Trophoblast cell (in vitro differentiated cells and primary cell): ENCODE measurements around the gene NAP1L5.

Source experiments
- DNase-seq, 2 donors: peaks; one replicate each; pipeline ENCODE4 v3.0.0-alpha.2; 2016
- H2AFZ ChIP-seq: 2 replicates; pipeline ENCODE4 v1.6.1; 2013; ENCODE audit warnings: low read length, moderate library complexity, mild to moderate bottlenecking; ENCODE audit not compliant: insufficient read depth, poor library complexity
- H2AK5ac ChIP-seq: 2 replicates; pipeline ENCODE4 v1.6.1; 2013; ENCODE audit warnings: mild to moderate bottlenecking, low read length
- H2BK120ac ChIP-seq: 2 replicates; pipeline ENCODE4 v1.6.1; 2013; ENCODE audit warnings: low read length, mild to moderate bottlenecking, moderate library complexity; ENCODE audit not compliant: insufficient read depth, poor library complexity
- H2BK12ac ChIP-seq: 2 replicates; pipeline ENCODE4 v1.6.1; 2013; ENCODE audit warnings: mild to moderate bottlenecking, low read length, moderate library complexity
- H2BK5ac ChIP-seq: 2 replicates; pipeline ENCODE4 v1.6.1; 2013; ENCODE audit warnings: low read length, low read depth, moderate library complexity, mild to moderate bottlenecking; ENCODE audit not compliant: poor library complexity
- H3K14ac ChIP-seq: 2 replicates; pipeline ENCODE4 v1.6.1; 2013; ENCODE audit warnings: mild to moderate bottlenecking, low read length
- H3K18ac ChIP-seq: 2 replicates; pipeline ENCODE4 v1.6.1; 2013; ENCODE audit warnings: mild to moderate bottlenecking, low read length
- H3K23ac ChIP-seq: 2 replicates; pipeline ENCODE4 v1.6.1; 2013; ENCODE audit warnings: low read length
- H3K27ac ChIP-seq: 2 replicates; pipeline ENCODE4 v1.5.1; 2013; ENCODE audit warnings: low read depth, mild to moderate bottlenecking, inconsistent platforms, low read length, moderate library complexity
- H3K27me3 ChIP-seq: 2 replicates; pipeline ENCODE4 v1.6.1; 2013; ENCODE audit warnings: inconsistent platforms, mild to moderate bottlenecking, low read length, moderate library complexity; ENCODE audit not compliant: insufficient read depth
- H3K36me3 ChIP-seq, 2 experiments: 1 replicate in 1 of 2; 2 replicates in 1 of 2; pipeline ENCODE4 v1.6.1; 2013; ENCODE audit warnings: low read length in 2 of 2, mild to moderate bottlenecking in 2 of 2, moderate library complexity in 1 of 2; ENCODE audit not compliant: insufficient read depth in 2 of 2, control insufficient read depth in 1 of 2
- H3K4ac ChIP-seq: 2 replicates; pipeline ENCODE4 v1.6.1; 2013; ENCODE audit warnings: low read depth, mild to moderate bottlenecking, low read length, moderate library complexity
- H3K4me1 ChIP-seq, 2 experiments: 1 replicate in 1 of 2; 2 replicates in 1 of 2; pipeline ENCODE4 v1.6.1; 2013; ENCODE audit warnings: low read length in 2 of 2, mild to moderate bottlenecking in 2 of 2, moderate library complexity in 1 of 2; ENCODE audit not compliant: insufficient read depth in 2 of 2, control insufficient read depth in 1 of 2
- H3K4me2 ChIP-seq: 2 replicates; pipeline ENCODE4 v1.6.1; 2013; ENCODE audit warnings: inconsistent platforms, mild to moderate bottlenecking, low read length, moderate library complexity
- H3K4me3 ChIP-seq: 2 replicates; pipeline ENCODE4 v1.5.1; 2013; ENCODE audit warnings: mild to moderate bottlenecking, low read depth, low read length, inconsistent platforms
- H3K79me1 ChIP-seq: one replicate; pipeline ENCODE4 v1.6.1; 2013; ENCODE audit warnings: low read length
- H3K79me2 ChIP-seq: 2 replicates; pipeline ENCODE4 v1.6.1; 2013; ENCODE audit warnings: low read length, mild to moderate bottlenecking; ENCODE audit not compliant: control insufficient read depth, insufficient read depth, poor library complexity
- H3K9ac ChIP-seq: 2 replicates; pipeline ENCODE4 v1.6.1; 2013; ENCODE audit warnings: mild to moderate bottlenecking, low read length
- H3K9me3 ChIP-seq: 2 replicates; pipeline ENCODE4 v1.6.1; 2013; ENCODE audit warnings: low read depth, mild to moderate bottlenecking, control low read depth, inconsistent platforms, low read length; ENCODE audit not compliant: insufficient read depth
- H4K12ac ChIP-seq: 2 replicates; pipeline ENCODE4 v1.6.1; 2013; ENCODE audit warnings: low read depth, mild to moderate bottlenecking, low read length, moderate library complexity
- H4K8ac ChIP-seq: 2 replicates; pipeline ENCODE4 v1.6.1; 2013; ENCODE audit warnings: low read depth, mild to moderate bottlenecking, low read length, moderate library complexity
- H4K91ac ChIP-seq: one replicate; pipeline ENCODE4 v1.6.1; 2013; ENCODE audit warnings: low read depth, mild to moderate bottlenecking, low read length, moderate library complexity
- WGBS: extraction: QIAGEN DNeasy Blood & Tissue Kit; methylation state at CpG from one replicate; pipeline ENCODE4 v1.1.7; 2013; ENCODE audit warnings: missing lambda C conversion rate; ENCODE audit not compliant: insufficient read length, insufficient coverage; ENCODE audit errors: extremely low coverage; 5-methylcytosine and 5-hydroxymethylcytosine counted together

NAP1L5 gene

DNA sequence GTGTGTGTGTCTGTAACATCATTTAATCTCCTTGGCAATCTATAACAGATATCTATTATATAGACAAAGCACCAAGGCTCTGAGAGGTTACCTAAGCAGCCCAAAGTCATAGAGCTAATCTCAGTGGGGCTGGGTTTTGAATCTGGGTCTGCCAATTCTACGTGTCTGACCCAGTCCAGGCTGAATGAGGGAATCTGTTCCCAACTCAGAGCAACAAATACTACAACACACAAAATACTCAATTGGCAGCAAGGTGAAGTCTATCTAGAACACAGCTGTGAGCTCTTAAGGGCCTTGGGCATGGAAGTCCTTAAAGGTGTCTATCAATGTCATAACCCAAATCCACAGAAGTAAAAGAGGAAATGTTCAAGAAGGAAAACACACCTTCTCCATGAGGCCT lies 47.5 kb upstream of the NAP1L5 start:
- Histone ChIP-seq H3K36me3 (peaks cover 0 to 4% of the 10 kb centered on the region in 2 experiments), H2AK5ac (no peak overlapping the region), H4K91ac (no peak overlapping the region), H3K23ac (no peak overlapping the region), H3K4ac (no peak overlapping the region), H4K12ac (no peak overlapping the region), H3K4me2 (no peak overlapping the region), H3K9ac (no peak overlapping the region), H2AFZ (no peak overlapping the region), H3K27ac (no peak overlapping the region), H2BK5ac (no peak overlapping the region), H3K79me2 (no peaks in the 10 kb centered on the region), H3K9me3 (no peaks in the 10 kb centered on the region), H3K4me1 (no peaks in the 10 kb centered on the region), H3K18ac (no peak overlapping the region), H3K27me3 (no peaks in the 10 kb centered on the region), H3K4me3 (no peak overlapping the region), H2BK12ac (no peak overlapping the region), H3K14ac (no peak overlapping the region), H3K79me1 (no peaks in the 10 kb centered on the region), H4K8ac (no peak overlapping the region), H2BK120ac (no peak overlapping the region)
- DNase-seq = no peak
- no CpG with 5 or more reads among the region's 1 CpG for WGBS

- no peak overlapping the region for H2BK120ac ChIP-seq
- no peaks in the 10 kb centered on the region for H3K4me1 ChIP-seq
- H4K12ac ChIP-seq = no peak overlapping the region
- H2AFZ ChIP-seq = no peak overlapping the region
- H3K27ac ChIP-seq = no peak overlapping the region
- no peak overlapping the region for H2BK12ac ChIP-seq
- H3K4ac ChIP-seq = no peak overlapping the region
- H3K9me3 ChIP-seq = no peaks in the 10 kb centered on the region
- H4K8ac ChIP-seq = no peak overlapping the region
- no peak overlapping the region for H3K9ac ChIP-seq
- H3K4me2 ChIP-seq = no peak overlapping the region
- H2AK5ac ChIP-seq = no peak overlapping the region
- no peak overlapping the region for H4K91ac ChIP-seq
- no peak overlapping the region for H3K4me3 ChIP-seq
- no peak overlapping the region for H3K14ac ChIP-seq
- no CpG with 5 or more reads among the region's 3 CpGs for WGBS
- H3K79me1 ChIP-seq = no peaks in the 10 kb centered on the region
- no peak overlapping the region for H2BK5ac ChIP-seq
- no peak overlapping the region for H3K18ac ChIP-seq
- no peaks in the 10 kb centered on the region for H3K79me2 ChIP-seq
- no peaks in the 10 kb centered on the region for H3K27me3 ChIP-seq
- DNase-seq = no peak
- no peak overlapping the region for H3K23ac ChIP-seq
- H3K36me3 ChIP-seq = peaks cover 0 to 2% of the 10 kb centered on the region in 2 experiments
These were observed 47.0 kb upstream of the NAP1L5 start for GRCh38 chr4:88744609-88745008.

- WGBS = no CpG with 5 or more reads among the region's 3 CpGs
- H3K14ac ChIP-seq = no peak overlapping the region
These were observed 46.1 kb upstream of the NAP1L5 start for GRCh38 chr4:88743696-88744095.

GRCh38 chr4:88742561-88742960 lies 44.9 kb upstream of the NAP1L5 start:
- no peak overlapping the region for H3K4me3 ChIP-seq
- H3K14ac ChIP-seq = no peak overlapping the region
- no peak overlapping the region for H2BK5ac ChIP-seq
- WGBS = no CpG with 5 or more reads among the region's 2 CpGs
- no peak overlapping the region for H2AFZ ChIP-seq
- peaks cover 2 to 5% of the 10 kb centered on the region in 2 experiments for H3K36me3 ChIP-seq
- no peak overlapping the region for H2BK120ac ChIP-seq
- H4K8ac ChIP-seq = no peak overlapping the region
- H3K4ac ChIP-seq = no peak overlapping the region
- H2AK5ac ChIP-seq = no peak overlapping the region
- no peak overlapping the region for H4K91ac ChIP-seq
- H3K79me1 ChIP-seq = no peaks in the 10 kb centered on the region
- H3K27me3 ChIP-seq = no peaks in the 10 kb centered on the region
- H3K27ac ChIP-seq = no peak overlapping the region
- H4K12ac ChIP-seq = no peak overlapping the region
- H2BK12ac ChIP-seq = no peak overlapping the region
- H3K9me3 ChIP-seq = no peaks in the 10 kb centered on the region
- H3K23ac ChIP-seq = no peak overlapping the region
- H3K4me1 ChIP-seq = no peaks in the 10 kb centered on the region
- no peak overlapping the region for H3K9ac ChIP-seq
- H3K79me2 ChIP-seq = no peaks in the 10 kb centered on the region
- no peak for DNase-seq
- no peak overlapping the region for H3K4me2 ChIP-seq
- no peak overlapping the region for H3K18ac ChIP-seq

More at GRCh38 chr4:88743696-88744095, 46.1 kb upstream of the NAP1L5 start:
- H3K9me3 ChIP-seq = no peaks in the 10 kb centered on the region
- no peak overlapping the region for H2BK120ac ChIP-seq
- H3K4ac ChIP-seq = no peak overlapping the region
- no peak overlapping the region for H4K8ac ChIP-seq
- H2AFZ ChIP-seq = no peak overlapping the region
- H3K79me2 ChIP-seq = no peaks in the 10 kb centered on the region
- H4K91ac ChIP-seq = no peak overlapping the region
- no peaks in the 10 kb centered on the region for H3K27me3 ChIP-seq
- no peak overlapping the region for H2BK5ac ChIP-seq
- H2AK5ac ChIP-seq = no peak overlapping the region
- H3K23ac ChIP-seq = no peak overlapping the region
- H3K27ac ChIP-seq = no peak overlapping the region
- no peaks in the 10 kb centered on the region for H3K79me1 ChIP-seq
- peaks cover 0 to 2% of the 10 kb centered on the region in 2 experiments for H3K36me3 ChIP-seq
- H4K12ac ChIP-seq = no peak overlapping the region
- H3K9ac ChIP-seq = no peak overlapping the region
- peak in 1 of 2 donors; percentile 77 for DNase-seq
- no peak overlapping the region for H3K18ac ChIP-seq
- no peak overlapping the region for H3K4me3 ChIP-seq
- H3K4me1 ChIP-seq = no peaks in the 10 kb centered on the region
- H3K4me2 ChIP-seq = no peak overlapping the region
- H2BK12ac ChIP-seq = no peak overlapping the region
